ENCODE data around the gene NRCAM.

Gene NRCAM

DNA sequence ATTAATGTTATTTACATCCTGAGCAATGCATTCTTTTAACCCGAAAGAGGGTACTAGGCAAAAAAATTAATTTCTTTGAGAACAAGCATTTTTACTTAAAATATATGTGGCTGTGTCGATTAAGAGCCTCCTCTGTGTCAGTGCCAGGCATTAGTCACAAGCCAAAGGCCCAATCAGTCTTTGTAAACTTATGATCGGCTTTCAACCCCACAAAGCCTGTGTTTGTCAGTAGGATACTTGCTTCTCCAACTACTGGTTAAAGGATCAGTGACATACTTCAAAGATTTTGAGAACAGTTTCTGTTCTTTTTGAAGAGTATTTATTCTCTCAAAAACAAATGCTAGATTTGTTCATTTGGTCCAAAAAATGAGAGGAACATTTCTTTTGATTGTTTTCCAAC is 159.3 kb downstream of the NRCAM start:
- H3K9me3 ChIP-seq (ENCODE audit: insufficient read depth, low read length): no peaks in the 10 kb centered on the region
- no peak overlapping the region for H3K4me2 ChIP-seq (ENCODE audit: low read length)
- no peak overlapping the region for H3K9ac ChIP-seq (ENCODE audit: low read length)
- TF ChIP-seq EZH2phosphoT487 (IDR thresholded peaks at IDR 0.05; ENCODE audit: low read depth): no peak
- TF ChIP-seq, protein P1, sequence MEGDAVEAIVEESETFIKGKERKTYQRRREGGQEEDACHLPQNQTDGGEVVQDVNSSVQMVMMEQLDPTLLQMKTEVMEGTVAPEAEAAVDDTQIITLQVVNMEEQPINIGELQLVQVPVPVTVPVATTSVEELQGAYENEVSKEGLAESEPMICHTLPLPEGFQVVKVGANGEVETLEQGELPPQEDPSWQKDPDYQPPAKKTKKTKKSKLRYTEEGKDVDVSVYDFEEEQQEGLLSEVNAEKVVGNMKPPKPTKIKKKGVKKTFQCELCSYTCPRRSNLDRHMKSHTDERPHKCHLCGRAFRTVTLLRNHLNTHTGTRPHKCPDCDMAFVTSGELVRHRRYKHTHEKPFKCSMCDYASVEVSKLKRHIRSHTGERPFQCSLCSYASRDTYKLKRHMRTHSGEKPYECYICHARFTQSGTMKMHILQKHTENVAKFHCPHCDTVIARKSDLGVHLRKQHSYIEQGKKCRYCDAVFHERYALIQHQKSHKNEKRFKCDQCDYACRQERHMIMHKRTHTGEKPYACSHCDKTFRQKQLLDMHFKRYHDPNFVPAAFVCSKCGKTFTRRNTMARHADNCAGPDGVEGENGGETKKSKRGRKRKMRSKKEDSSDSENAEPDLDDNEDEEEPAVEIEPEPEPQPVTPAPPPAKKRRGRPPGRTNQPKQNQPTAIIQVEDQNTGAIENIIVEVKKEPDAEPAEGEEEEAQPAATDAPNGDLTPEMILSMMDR (IDR thresholded peaks at IDR 0.05; ENCODE audit: low read depth, low read length): no peak
- H3K4me1 ChIP-seq (ENCODE audit: low read length): peaks cover 58% of the 10 kb centered on the region
- peaks cover 71% of the 10 kb centered on the region for H3K79me2 ChIP-seq (ENCODE audit: low read length)
- no peak overlapping the region for H3K4me3 ChIP-seq (ENCODE audit: low read length)
- no peaks in the 10 kb centered on the region for H4K20me1 ChIP-seq (ENCODE audit: insufficient read depth, low read length)
- peaks cover 7% of the 10 kb centered on the region for H3K36me3 ChIP-seq (replicated peaks; ENCODE audit: low read depth, low read length)
- H3K27ac ChIP-seq (ENCODE audit: low read length): no peak overlapping the region
- H2AFZ ChIP-seq (ENCODE audit: low read depth, low read length): no peak overlapping the region
- H3K27me3 ChIP-seq (ENCODE audit: low read depth, low read length): no peaks in the 10 kb centered on the region

DNA sequence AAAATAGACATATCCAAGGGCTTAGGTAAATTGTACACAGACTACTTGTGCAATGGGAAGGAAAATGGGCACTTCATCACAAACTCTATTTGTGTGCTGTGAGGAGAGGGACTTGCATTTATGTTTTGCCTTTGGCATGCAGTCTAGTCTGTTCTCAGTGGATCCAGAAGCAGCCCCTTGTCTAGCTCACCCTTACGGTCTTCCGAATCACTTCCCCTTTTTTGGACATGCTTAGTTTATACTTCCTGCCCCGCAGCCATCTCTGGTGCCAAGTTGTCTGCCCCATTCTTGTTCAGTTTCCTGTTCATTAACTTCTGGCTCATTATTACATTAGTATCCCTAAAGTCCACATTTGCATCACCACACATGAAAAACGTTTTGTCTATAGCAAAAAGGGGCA is 161.6 kb downstream of the NRCAM start:
- Histone ChIP-seq H3K4me2 (ENCODE audit: low read length) (peak overlapping the region; percentile 92), H4K20me1 (ENCODE audit: insufficient read depth, low read length) (no peaks in the 10 kb centered on the region), H3K36me3 (replicated peaks; ENCODE audit: low read depth, low read length) (peaks cover 7% of the 10 kb centered on the region), H3K9me3 (ENCODE audit: insufficient read depth, low read length) (no peaks in the 10 kb centered on the region), H3K4me3 (ENCODE audit: low read length) (peak overlapping the region; percentile 65), H3K79me2 (ENCODE audit: low read length) (peaks cover 81% of the 10 kb centered on the region), H3K27me3 (ENCODE audit: low read depth, low read length) (no peaks in the 10 kb centered on the region), H2AFZ (ENCODE audit: low read depth, low read length) (peak overlapping the region; percentile 14; the same call in 1 of the 2 replicates), H3K27ac (ENCODE audit: low read length) (peak overlapping the region; percentile 90), H3K9ac (ENCODE audit: low read length) (peak overlapping the region; percentile 60), H3K4me1 (ENCODE audit: low read length) (peaks cover 79% of the 10 kb centered on the region)
- TF ChIP-seq, protein P1 (IDR thresholded peaks at IDR 0.05; ENCODE audit: low read depth, low read length): no peak
- no peak for TF ChIP-seq EZH2phosphoT487 (IDR thresholded peaks at IDR 0.05; ENCODE audit: low read depth)

DNA sequence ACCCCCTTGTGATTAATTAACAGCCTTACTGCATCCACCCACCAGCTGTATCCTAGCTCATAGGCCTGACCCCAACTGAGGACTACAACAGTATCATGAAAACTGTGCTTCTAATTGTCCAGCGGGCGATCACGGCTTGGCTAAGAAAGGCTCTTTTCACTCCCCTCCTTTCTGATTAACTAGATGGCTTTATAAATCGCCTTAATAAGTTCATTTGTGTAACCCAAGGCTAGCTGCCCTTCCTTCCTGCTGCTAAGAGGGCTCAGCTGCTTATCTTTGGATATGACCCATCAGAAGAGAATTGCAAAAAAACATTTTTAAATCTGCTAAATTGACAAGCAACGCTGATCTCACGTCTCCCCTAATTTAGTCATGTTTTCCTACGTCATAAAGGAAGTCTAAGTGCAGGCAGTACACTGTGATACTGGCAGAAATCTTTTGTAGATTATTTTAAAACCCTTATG is 163.1 kb downstream of the NRCAM start:
- H3K4me3 ChIP-seq (ENCODE audit: low read length): peak overlapping the region; percentile 65
- H3K4me1 ChIP-seq (ENCODE audit: low read length): peaks cover 79% of the 10 kb centered on the region
- peak overlapping the region; percentile 90 for H3K27ac ChIP-seq (ENCODE audit: low read length)
- peak overlapping the region; percentile 60 for H3K9ac ChIP-seq (ENCODE audit: low read length)
- no peaks in the 10 kb centered on the region for H3K9me3 ChIP-seq (ENCODE audit: insufficient read depth, low read length)
- no peaks in the 10 kb centered on the region for H4K20me1 ChIP-seq (ENCODE audit: insufficient read depth, low read length)
- H3K4me2 ChIP-seq (ENCODE audit: low read length): peak overlapping the region; percentile 92
- peaks cover 94% of the 10 kb centered on the region for H3K79me2 ChIP-seq (ENCODE audit: low read length)
- TF ChIP-seq EZH2phosphoT487 (IDR thresholded peaks at IDR 0.05; ENCODE audit: low read depth): no peak
- TF ChIP-seq, protein P1 (IDR thresholded peaks at IDR 0.05; ENCODE audit: low read depth, low read length): no peak
- no peaks in the 10 kb centered on the region for H3K27me3 ChIP-seq (ENCODE audit: low read depth, low read length)
- peaks cover 7% of the 10 kb centered on the region for H3K36me3 ChIP-seq (replicated peaks; ENCODE audit: low read depth, low read length)
- H2AFZ ChIP-seq (ENCODE audit: low read depth, low read length): peak overlapping the region; percentile 34

DNA sequence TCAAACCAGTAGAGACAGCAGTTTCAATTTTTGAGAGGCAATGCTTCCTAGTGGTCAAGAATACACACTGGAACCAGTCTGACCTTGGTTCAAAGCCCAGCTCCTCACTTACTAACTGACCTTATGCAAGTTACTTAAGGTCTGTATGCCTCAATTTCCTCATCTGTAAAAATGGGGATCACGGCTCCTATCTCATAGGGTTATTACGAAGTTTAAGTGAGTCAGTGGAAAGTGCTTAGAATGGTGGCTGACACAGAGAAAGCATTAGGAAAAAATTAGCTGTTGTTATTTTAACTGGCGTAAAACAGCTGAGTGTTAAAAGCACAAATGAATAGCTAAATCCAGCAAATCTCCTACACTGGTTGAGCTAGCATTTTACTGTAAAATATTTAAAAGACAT is 163.7 kb downstream of the NRCAM start:
- H2AFZ ChIP-seq (ENCODE audit: low read depth, low read length): no peak overlapping the region
- H3K9ac ChIP-seq (ENCODE audit: low read length): peak overlapping the region; percentile 60
- H3K4me3 ChIP-seq (ENCODE audit: low read length): peak overlapping the region; percentile 65; the same call in 1 of the 2 replicates
- no peaks in the 10 kb centered on the region for H4K20me1 ChIP-seq (ENCODE audit: insufficient read depth, low read length)
- H3K79me2 ChIP-seq (ENCODE audit: low read length): peaks cover 97% of the 10 kb centered on the region
- H3K27me3 ChIP-seq (ENCODE audit: low read depth, low read length): no peaks in the 10 kb centered on the region
- TF ChIP-seq EZH2phosphoT487 (IDR thresholded peaks at IDR 0.05; ENCODE audit: low read depth): no peak
- TF ChIP-seq, protein P1 (IDR thresholded peaks at IDR 0.05; ENCODE audit: low read depth, low read length): no peak
- H3K4me2 ChIP-seq (ENCODE audit: low read length): peak overlapping the region; percentile 92
- peaks cover 9% of the 10 kb centered on the region for H3K36me3 ChIP-seq (replicated peaks; ENCODE audit: low read depth, low read length)
- H3K9me3 ChIP-seq (ENCODE audit: insufficient read depth, low read length): no peaks in the 10 kb centered on the region
- H3K4me1 ChIP-seq (ENCODE audit: low read length): peaks cover 79% of the 10 kb centered on the region
- peak overlapping the region; percentile 90 for H3K27ac ChIP-seq (ENCODE audit: low read length)

All from OCI-LY3 (cell line).